GM19467 (cell line): ENCODE data around the gene HARS1.
A peak's percentile ranks its signal among the peaks of the same experiment; 100 is the strongest.
"Not testable (repeated sequence)": the region's sequence is repeated elsewhere in the genome, so short reads cannot be mapped to it uniquely, and the experiment has no call there.

Experiments used
- ATAC-seq: cut with Tn5 transposase; IDR thresholded peaks from one replicate; pipeline ENCODE4 v1.9.1; 2021; ENCODE audit warnings: mild to moderate bottlenecking, moderate library complexity; ENCODE audit not compliant: unreplicated experiment

HARS1 gene, protein sequence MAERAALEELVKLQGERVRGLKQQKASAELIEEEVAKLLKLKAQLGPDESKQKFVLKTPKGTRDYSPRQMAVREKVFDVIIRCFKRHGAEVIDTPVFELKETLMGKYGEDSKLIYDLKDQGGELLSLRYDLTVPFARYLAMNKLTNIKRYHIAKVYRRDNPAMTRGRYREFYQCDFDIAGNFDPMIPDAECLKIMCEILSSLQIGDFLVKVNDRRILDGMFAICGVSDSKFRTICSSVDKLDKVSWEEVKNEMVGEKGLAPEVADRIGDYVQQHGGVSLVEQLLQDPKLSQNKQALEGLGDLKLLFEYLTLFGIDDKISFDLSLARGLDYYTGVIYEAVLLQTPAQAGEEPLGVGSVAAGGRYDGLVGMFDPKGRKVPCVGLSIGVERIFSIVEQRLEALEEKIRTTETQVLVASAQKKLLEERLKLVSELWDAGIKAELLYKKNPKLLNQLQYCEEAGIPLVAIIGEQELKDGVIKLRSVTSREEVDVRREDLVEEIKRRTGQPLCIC

DNA sequence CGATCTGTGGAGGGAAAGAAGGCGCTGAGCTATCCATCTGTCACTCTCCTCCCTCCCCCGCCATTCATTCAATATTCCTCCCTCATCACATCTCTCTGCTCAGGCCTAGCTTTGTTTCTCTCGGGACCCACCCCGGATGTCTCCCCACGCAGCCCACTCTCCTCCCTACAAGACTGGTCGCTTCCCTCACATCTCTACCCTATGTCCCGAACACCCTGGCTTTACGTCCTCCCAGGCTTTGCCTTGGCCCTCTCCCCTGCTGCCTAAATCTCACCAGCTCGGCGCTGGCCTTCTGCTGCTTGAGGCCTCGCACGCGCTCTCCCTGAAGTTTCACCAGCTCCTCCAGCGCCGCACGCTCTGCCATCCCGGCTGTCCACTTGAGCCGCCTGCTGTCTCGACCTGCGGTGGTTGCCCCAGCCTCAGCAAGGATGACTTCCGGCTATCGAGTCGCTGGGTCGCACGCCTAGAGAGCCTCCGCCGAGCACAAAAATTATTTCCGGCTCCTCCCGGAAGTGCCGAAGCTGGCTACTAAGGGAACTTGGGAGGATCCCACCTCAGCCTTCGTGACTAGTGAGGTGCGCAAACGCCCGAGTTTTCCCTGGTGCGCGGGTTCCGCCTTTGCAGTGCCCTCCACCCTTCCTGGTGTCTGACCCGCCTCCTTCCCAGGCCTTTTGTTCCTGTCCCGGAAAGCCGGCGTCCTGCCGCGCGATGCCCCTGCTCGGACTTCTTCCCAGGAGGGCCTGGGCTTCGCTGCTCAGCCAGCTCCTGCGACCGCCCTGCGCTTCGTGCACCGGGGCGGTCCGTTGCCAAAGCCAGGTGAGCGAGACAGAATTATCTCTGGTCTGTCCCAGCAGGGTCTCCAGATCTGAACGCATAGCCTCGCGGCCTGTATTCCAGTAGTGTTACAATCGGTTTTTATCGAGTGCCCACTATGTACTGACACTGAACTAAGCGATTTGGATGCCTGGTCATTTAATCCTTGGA is at the start of gene HARS1, which contains the start of gene HARS2:
Gene HARS1 (minus strand): TSS at position 430 of the 984 bp plus-strand sequence. CDS start 66 bp downstream, at position 364.
Gene HARS2 (plus strand): TSS at position 515 of the 984 bp plus-strand sequence. CDS start 194 bp downstream, at position 709.
- ATAC-seq: peak; percentile 97

DNA sequence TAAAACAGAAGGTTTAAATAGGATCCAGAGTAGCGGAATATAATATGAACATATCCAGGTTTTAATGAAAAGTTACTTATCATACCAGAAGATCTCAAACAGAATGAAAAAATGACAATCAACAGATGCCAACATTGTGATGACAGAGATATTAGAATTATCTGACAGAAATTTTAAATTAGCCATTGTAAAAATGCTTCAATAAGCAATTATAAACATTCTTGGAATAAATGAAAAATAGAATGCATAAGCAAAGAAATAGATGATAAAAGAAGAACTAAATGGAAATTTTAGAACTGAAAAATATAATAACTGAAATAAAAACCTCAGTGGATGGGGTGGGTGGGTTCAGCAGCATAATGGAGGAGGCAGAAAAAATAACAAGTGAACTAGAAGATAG is 46.3 kb upstream of the HARS1 start:
- ATAC-seq: no peak

DNA sequence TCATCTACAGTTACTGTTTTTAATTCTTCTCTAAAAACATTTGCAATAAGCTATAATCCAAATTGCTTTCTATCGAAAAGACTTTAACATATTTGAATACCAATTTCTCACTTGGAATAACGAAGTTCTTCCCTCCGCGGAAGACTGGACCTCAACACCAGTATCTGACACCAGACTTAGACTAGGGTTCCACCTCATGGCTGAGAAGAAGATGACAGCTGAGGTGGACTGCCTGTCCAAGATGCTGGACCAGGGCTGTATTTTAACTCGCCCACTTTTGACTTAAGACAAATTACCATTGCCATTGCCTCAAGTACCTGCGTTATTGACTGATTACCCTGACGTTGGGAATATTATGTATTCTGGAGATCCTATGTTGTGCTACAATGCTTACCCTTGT is 43.2 kb upstream of the HARS1 start:
- no peak for ATAC-seq

DNA sequence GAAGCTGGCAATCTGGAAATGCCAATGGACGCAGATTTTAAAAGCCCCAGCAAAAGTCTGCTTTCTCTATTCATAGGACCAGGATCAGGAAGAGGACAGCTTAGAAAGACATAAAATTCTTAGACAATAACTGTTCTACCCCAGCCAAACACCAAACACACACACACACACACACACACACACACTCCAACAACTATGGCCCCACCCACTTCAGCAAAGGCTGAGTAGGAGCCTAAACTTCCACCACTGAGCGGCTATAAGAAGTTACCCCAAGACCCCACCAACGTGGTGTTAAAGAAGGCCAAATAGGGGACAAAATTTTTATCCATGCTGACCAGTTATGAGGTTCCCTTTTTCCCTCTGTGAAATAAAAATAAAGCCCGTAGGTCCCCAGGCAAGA is 41.9 kb upstream of the HARS1 start:
- no peak for ATAC-seq

DNA sequence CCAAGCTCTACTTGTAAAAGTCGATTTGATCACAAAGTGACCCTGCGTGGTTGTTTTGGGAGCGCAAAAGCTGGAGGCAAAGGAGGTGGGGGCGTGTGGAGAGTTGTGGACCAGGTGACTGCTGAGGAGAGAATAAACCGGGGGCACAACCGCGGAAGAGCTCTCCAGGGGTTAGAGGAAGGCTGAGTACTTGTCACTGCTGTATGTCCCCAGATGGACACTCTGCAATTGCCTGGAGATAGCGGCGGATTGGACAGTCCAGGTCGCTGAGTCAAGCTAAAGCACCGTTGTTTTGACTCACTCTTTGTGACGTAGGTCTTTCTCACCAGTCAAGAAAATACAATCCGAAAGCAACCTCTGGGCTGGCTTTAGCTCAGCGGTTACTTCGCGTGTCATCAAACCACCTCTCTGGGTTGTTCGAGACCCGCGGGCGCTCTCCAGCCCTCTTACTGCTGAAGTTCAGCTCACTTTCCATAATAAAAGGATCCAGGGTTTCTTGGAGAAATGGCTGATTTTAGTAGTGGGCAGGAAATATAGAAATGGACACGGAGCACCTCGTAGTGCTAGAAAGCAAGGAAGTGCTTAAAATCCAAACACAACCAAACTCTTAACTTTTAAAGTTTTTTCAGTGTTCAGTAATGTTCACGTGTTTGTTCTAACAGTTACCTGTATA is 34.8 kb upstream of the HARS1 start:
- ATAC-seq: peak; percentile 78

GRCh38 chr5:140721395-140721794 is 30.2 kb upstream of the HARS1 start:
- not testable (repeated sequence) for ATAC-seq

- ATAC-seq: not testable (repeated sequence)
These were observed 29.6 kb upstream of the HARS1 start for GRCh38 chr5:140720738-140721137.

DNA sequence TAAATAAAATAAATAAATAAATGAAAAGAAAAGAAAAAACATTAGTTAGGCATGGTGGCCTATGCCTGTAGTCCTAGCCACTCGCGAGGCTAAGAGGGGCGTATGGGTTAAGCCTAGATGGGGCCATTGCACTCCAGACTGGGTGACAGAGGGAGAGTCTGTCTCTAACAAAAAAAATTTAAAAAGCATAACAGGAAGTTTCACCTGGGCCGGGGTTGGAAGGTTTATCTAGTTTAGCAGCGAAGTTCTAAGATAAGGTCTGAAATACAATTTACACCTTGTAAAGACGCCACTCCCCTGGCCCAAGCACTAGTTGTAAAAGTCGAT is 27.1 kb upstream of the HARS1 start:
- no peak for ATAC-seq

DNA sequence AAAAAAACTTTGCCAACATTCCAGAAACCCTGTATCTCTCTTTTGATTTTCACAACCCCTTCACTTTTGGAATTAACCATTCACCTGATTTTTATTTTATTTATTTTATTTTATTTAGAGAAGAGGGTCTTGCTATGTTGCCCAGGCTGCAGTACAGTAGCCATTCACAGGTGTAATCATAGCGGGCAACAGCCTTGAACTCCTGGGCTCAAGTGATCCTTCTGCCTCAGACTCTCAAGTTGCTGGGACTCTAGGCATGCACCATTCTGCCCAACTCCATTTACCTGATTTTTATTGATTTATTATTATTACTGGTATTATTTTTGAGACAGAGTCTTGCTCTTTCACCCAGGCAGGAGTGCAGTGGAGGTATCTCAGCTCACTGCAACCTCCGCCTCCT is 25.1 kb upstream of the HARS1 start:
- not testable (repeated sequence) for ATAC-seq

DNA sequence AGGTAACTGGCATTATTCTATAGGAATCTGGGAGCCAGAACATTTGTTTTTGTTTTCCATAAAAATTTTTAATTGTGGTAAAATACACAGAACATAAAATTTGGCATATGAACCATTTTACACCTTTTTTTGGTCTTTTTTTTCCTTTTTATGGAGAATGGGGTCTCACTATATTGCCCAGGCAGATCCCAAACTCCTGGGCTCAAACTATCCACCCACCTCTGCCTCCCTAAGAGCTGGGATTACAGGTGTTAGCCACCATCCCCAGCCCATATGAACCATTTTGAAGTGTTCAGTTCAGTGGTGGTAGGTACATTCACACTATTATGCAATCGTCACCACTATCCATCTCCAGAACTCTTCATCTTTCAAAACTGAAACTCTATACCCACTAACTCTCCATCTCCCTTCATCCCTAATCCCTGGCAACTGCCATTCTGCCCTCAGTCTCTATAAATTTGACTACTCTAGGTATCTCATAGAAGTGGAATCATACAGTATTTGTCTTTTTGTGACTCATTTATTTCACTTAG is 22.5 kb upstream of the HARS1 start:
- no peak for ATAC-seq

DNA sequence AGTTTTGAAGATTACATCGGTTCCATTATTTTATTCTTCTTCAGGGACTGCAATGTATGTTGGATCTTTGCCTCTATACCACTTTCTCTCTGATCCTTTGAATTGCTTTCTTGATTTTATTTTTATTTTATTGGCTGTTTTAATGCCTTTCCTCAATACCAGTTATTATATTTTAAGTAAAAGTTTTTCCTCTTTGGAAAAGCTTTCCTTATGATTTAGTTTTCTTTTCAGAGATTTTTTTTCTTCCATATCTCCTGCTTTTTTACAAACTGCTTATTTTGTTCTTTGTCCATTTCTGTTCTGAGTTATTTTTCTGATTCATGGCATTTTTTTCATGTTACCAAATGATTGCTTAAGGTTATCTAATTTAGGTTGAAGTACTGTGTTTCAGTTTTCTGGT is 20.6 kb upstream of the HARS1 start:
- ATAC-seq: no peak

GRCh38 chr5:140710899-140711552 is 19.9 kb upstream of the HARS1 start:
- peak; percentile 87 for ATAC-seq

DNA sequence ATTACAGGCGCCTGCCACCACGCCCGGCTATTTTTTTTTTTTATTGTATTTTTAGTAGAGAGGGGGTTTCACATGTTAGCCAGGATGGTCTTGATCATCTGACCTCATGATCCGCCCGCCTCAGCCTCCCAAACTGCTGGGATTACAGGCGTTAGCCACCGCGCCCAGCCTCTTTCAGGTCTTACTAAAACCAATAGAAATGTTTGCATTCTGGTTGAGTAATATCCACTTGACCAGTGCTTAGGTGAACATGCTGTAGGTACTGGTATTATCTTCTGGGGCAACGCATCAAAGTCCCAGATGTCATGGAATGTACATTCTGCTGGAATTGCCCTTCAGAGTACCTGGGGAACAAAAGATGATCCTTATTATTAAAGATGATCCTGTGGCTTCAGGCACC is 17.6 kb upstream of the HARS1 start:
- not testable (repeated sequence) for ATAC-seq

- no peak for ATAC-seq
These were observed 16.6 kb upstream of the HARS1 start for GRCh38 chr5:140707812-140708211.

- peak; percentile 97 for ATAC-seq
These were observed 9.3 kb upstream of the HARS1 start, which contains the start of gene ZMAT2 for GRCh38 chr5:140700177-140701144. TSS of gene ZMAT2 (plus strand) at chr5:140700447. CDS start at chr5:140700461, 14 bp downstream.

DNA sequence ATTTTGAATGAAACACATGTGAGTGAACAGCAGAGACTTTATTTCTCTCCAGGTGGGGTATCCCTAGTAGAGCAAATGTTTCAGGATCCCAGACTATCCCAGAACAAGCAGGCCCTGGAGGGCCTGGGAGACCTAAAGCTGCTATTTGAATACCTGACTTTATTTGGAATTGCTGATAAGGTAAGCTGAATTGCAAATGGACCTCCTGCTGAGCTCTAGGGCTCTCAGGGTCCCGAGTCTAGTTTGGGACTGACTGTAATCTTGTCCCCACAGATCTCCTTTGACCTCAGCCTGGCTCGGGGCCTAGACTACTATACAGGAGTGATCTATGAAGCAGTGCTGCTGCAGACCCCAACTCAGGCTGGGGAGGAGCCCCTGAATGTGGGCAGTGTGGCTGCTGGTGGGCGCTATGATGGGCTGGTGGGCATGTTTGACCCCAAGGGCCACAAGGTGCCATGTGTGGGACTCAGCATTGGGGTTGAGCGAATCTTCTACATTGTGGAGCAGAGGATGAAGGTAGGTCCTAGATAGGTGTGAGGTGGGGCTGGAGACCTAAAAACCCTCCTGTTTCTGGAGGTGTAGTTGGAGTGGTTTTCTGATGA is 5.8 kb upstream of the HARS1 start:
- ATAC-seq: no peak

DNA sequence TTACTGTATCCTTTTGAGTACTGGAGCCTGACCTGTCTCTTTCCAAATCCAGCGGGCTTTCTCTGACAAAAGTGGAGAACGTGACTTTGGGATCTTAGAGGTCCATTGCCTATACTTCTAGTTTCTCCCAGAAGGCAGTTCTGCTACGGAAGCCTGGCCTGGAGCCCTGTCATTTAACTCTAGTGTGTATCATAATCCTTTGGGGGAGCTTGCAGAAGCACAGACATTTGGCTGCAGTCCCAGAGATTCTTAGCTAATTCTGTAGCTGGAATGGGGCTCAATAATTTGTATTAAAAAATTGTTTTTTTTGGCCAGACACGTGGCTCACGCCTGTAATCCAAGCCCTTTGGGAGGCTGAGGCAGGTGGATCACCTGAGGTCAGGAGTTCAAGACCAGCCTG is 3.1 kb upstream of the HARS1 start:
- ATAC-seq: no peak

GRCh38 chr5:140690376-140690932 is 716 bp downstream of the HARS1 start:
- no peak for ATAC-seq
